Stimulated activated naive B cell treated with anti-CD40 and anti-IgM and Interleukin-4, amounts not matched to agents 10 μg/mL and 1 μg/mL and 100 μg/mL, for 72 hours (primary cell): ENCODE measurements around the gene CLDN18.

Experiments
- ATAC-seq, 2 donors: fragments of 150-1000 bp; cut with Tn5 transposase; replicated peaks; 2 replicates each; pipeline ENCODE4 v1.10.0; 2021; ENCODE audit warnings: moderate library complexity in 1 of 2
- DNase-seq: peaks from one replicate; pipeline ENCODE4 v3.0.0; 2021
- H3K27ac Mint-ChIP-seq: one replicate; pipeline ENCODE4 v1.8.0; 2022; ENCODE audit warnings: mild to moderate bottlenecking, mixed read lengths
- H3K27me3 Mint-ChIP-seq, 2 donors: one replicate each; pipeline ENCODE4 v1.8.0; 2022; ENCODE audit warnings: mixed read lengths in 2 of 2
- H3K36me3 Mint-ChIP-seq, 2 donors: one replicate each; pipeline ENCODE4 v1.8.0; 2022; ENCODE audit warnings: mixed read lengths in 2 of 2, mild to moderate bottlenecking in 1 of 2
- H3K4me1 Mint-ChIP-seq, 2 donors: one replicate each; pipeline ENCODE4 v1.8.0; 2022; ENCODE audit warnings: mixed read lengths in 2 of 2, mild to moderate bottlenecking in 1 of 2
- H3K4me3 Mint-ChIP-seq, 2 donors: one replicate each; pipeline ENCODE4 v1.8.0; 2022; ENCODE audit warnings: mild to moderate bottlenecking in 2 of 2, mixed read lengths in 2 of 2, moderate library complexity in 1 of 2
- H3K9me3 Mint-ChIP-seq, 2 donors: one replicate each; pipeline ENCODE4 v1.8.0; 2022; ENCODE audit warnings: mixed read lengths in 2 of 2, mild to moderate bottlenecking in 1 of 2

Gene CLDN18

GRCh38 chr3:138082992-138083386 lies 73.0 kb downstream of the CLDN18 start:
- no peaks in the 10 kb centered on the region for H3K9me3 Mint-ChIP-seq
- no peak for DNase-seq
- peaks cover 22 to 34% of the 10 kb centered on the region in 2 donors for H3K27me3 Mint-ChIP-seq
- H3K4me1 Mint-ChIP-seq: no peaks in the 10 kb centered on the region
- H3K4me3 Mint-ChIP-seq: no peak overlapping the region
- H3K36me3 Mint-ChIP-seq: no peaks in the 10 kb centered on the region
- ATAC-seq: peak in 1 of 2 donors; percentile 5
- H3K27ac Mint-ChIP-seq: no peak overlapping the region
